Fibroblast of villous mesenchyme (primary cell): Measurements from ENCODE around the gene PDCD11. TPM values are rescaled to one million over a fixed set of nuclear protein-coding genes. Genes with fewer than 3 reads are reported as not detected.

Experiments
- DNase-seq: peaks from one replicate; pipeline ENCODE4 v3.0.0-alpha.2; 2010; ENCODE audit warnings: low read depth
- H3K4me3 ChIP-seq: 2 replicates; pipeline ENCODE4 v1.5.1; 2011; ENCODE audit warnings: low read depth, mild to moderate bottlenecking, low read length
- CTCF ChIP-seq: IDR thresholded peaks from 2 replicates; pipeline ENCODE4 v1.5.1; 2012; ENCODE audit warnings: low read depth, mild to moderate bottlenecking, low read length; ENCODE audit not compliant: insufficient read depth
- total RNA-seq: library from RNA; depleted of rRNA; stranded (reverse); fragments of >200 nt; gene quantifications from 2 replicates; pipeline ENCODE4 v1.2.3, GENCODE V29; 2012

PDCD11 gene
- total RNA-seq, 1 donor: 36.3 TPM

GRCh38 chr10:103457176-103457712 is 60.8 kb downstream of the PDCD11 start:
- no peak for TF ChIP-seq CTCF
- DNase-seq: no peak
- H3K4me3 ChIP-seq: no peak overlapping the region

GRCh38 chr10:103457896-103458583 is 61.6 kb downstream of the PDCD11 start:
- H3K4me3 ChIP-seq: no peak overlapping the region
- no peak for TF ChIP-seq CTCF
- DNase-seq: no peak

GRCh38 chr10:103458720-103459119 is 62.3 kb downstream of the PDCD11 start, which contains the start of gene CALHM1:
CALHM1 (minus strand) TSS chr10:103458900; CDS start chr10:103458751, 149 bp downstream.
- DNase-seq: no peak
- TF ChIP-seq CTCF: no peak
- no peak within 1 kb of the TSS for H3K4me3 ChIP-seq

- TF ChIP-seq CTCF: no peak
- DNase-seq: no peak
- no peak overlapping the region for H3K4me3 ChIP-seq
Observed at GRCh38 chr10:103459615-103460014, 63.2 kb downstream of the PDCD11 start.

- no peak for DNase-seq
- TF ChIP-seq CTCF: no peak
- no peak overlapping the region for H3K4me3 ChIP-seq
Observed at GRCh38 chr10:103463499-103463898, 67.1 kb downstream of the PDCD11 start.

GRCh38 chr10:103465411-103466179 is 69.2 kb downstream of the PDCD11 start:
- no peak for DNase-seq
- no peak for TF ChIP-seq CTCF
- no peak overlapping the region for H3K4me3 ChIP-seq
